IPS DF 4.7 (cell line): ENCODE results near the gene CDYL2.

ENCODE experiments used
- DNase-seq: peaks from one replicate; pipeline ENCODE4 v3.0.0-alpha.2; 2013; ENCODE audit warnings: low spot score; ENCODE audit errors: extremely low read depth

CDYL2 gene

DNA sequence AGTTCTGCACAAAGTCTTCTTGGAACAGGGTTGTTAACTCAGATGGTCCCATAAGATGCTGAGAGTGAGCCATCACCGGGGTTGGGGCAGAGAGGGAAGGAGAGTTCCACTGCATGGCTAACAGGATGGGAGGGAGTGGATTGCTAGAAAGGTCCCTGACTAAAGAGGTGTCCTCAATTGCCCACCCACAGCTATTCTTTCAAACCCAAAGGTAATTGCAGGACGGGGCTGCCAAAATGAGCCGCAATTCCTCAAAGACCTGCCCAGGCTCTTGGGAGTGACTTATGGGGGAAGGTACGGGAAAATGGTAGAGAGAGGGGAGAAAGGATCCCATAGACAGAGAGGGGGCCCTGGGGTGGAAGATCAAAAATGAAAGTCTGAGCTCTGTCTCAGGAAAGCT lies 203.2 kb downstream of the CDYL2 start:
- no peak for DNase-seq

DNA sequence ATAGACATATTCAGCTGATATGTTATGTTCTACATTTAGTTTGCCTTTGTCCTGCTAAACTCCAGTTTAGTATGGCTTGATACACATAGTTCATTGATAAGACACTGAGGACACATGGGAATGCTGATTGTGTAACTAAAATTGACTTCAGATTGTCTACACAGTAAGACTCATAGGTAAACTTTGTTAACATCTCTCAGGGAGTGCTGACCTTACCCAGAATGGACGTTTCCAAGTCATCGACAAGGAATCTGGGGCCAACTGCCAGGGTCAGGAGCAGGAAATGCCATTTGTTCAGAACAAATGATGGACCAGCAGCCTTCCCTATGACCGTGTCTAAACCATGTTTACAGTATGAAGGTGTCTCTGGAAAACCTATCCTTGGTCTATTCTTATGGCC lies 204.9 kb downstream of the CDYL2 start:
- DNase-seq = no peak

DNA sequence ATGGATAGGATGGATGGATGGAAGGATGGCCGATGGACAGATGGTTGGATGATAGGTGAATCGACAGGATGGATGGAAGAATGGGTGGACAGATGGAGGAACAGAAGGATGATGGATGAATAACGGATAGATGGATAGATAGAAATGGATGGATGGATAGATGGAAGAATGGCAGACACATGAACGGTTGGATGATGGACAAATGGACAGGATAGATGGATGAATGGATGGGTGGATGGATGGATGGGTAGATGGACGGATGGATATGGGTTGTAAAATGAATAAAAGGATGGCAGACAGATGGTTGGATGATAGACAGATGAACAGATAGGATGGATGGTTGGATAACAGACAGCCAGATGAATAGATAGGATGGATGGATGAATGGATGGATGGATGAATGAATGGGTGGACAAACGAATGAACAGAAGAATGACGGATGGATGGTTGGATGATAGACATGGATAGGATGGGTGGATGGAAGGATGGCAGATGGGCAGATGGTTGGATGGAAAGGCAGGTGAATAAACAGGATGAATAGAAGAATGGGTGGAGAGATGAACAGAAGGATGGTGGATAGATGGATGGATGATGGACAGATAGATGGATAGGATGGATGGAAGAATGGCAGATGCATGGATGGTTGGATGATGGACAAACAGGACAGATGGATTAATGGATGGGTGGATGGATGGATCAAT lies 207.7 kb downstream of the CDYL2 start:
- no peak for DNase-seq

- no peak for DNase-seq
Observed at GRCh38 chr16:80594756-80595155, 209.6 kb downstream of the CDYL2 start.

GRCh38 chr16:80592273-80592672 lies 212.1 kb downstream of the CDYL2 start:
- no peak for DNase-seq

GRCh38 chr16:80591071-80591915 lies 213.1 kb downstream of the CDYL2 start:
- DNase-seq = no peak

DNA sequence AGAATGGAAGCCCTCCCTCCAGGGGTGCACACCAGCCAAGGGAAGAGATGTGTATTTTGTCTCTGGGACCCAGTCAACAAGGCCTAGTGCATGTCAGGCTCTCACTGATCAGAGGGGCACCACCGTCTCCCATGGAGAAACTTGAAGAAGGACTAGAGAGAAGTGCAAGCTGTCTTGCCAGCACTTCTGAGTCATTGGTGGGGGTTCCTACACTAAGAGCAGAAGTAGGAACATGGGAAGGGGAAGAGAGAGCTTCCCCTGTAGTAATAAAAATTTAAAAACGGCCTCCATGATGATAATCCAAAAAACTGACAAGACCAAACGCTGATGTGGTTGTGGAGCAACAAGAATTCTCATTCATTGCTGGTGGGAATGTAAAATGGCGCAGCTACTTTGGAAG lies 217.3 kb downstream of the CDYL2 start:
- no peak for DNase-seq

DNA sequence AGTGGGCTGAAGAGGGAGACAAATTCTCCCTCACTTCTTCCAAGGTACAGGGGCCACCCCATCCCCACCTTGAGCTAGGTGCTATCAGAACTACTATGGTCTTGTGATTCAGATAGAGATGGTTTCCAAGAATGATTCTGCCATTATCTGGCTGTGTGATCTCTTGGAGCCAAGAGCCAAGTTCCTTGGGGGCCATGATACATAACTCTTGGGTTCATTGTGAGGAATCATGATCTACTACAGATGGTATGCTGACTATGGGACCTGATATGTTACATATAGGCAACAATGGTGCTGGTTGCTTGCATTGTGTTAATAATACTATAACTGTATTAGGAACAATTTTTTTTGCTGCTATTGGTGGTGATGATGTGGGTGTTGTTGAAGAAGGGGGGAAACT lies 217.9 kb downstream of the CDYL2 start:
- DNase-seq = no peak

DNA sequence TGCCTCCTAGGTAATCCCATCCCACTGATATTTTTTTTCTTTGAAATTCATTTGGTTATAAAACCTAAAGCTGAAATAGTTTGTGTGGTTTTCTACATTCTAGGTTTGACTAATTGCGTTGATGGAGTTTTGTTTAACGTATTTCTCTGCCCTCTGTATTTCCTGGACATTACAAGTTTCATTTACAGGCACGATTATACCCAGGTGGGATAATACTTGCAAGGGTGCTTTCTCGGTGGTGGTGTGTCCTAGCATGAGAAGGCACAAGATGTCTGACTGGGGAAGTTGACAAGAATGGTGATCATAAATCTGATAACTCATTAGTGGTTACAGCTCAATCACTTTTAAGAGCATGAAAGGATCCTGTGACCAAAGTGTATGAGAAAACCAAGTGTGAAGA lies 218.6 kb downstream of the CDYL2 start:
- no peak for DNase-seq

DNA sequence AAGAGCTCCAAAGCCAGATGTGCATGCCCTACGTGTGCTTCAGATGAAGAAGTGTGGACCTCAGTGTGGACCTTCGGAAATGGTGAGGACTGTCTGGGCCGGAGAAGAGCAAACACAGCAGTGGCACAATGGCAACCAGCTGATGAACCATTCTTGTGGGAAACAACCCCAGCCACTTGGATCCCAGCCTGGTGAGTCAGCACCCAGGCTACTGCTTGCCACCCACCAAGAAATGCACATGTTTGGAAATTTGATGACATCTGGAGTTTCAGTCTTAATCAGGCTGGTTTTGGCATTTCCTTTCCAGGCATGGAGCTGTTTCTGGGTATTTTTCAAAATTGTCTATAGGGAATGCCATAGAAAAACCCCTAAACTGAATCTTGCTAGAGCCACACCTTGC lies 220.9 kb downstream of the CDYL2 start:
- DNase-seq = no peak

- DNase-seq = no peak
Observed at GRCh38 chr16:80580109-80580832, 224.1 kb downstream of the CDYL2 start.

DNA sequence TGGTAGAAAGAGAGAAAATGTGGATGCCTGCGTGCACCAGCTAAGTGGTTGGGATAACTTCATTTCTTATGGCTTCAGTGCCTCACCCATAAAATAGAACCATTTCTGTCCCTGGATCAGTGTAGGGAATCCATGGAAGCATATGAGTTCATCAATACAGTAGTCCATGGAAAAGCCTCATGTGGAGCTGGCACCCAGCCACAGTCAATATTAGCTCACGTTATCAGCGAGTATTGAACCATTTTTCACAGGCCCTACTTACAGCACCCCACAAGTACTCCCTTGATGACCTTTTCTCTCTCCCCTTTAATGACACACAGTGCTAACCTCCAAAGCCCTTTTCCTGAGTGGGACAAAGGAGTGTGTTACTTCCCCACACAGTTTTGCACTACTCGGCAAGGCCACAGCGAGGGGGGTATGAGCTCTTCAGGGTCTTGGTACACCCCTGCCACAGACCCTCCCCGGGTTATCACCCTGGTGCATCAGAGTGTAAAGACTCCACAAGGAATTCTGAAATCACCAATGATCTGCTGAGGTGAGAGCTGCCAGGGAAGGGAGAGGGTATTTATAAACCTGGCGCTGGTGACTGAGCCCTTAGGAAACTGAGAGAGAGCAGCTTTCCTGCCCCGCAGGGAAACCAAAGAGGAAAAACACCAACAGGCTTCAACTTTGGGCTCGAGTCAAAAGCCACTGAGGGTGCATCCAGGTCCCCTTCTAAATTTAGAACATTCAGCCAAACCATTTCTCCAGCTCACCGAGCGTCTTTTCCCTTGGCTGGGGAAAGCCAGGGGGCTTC lies 226.7 kb downstream of the CDYL2 start:
- DNase-seq = no peak

DNA sequence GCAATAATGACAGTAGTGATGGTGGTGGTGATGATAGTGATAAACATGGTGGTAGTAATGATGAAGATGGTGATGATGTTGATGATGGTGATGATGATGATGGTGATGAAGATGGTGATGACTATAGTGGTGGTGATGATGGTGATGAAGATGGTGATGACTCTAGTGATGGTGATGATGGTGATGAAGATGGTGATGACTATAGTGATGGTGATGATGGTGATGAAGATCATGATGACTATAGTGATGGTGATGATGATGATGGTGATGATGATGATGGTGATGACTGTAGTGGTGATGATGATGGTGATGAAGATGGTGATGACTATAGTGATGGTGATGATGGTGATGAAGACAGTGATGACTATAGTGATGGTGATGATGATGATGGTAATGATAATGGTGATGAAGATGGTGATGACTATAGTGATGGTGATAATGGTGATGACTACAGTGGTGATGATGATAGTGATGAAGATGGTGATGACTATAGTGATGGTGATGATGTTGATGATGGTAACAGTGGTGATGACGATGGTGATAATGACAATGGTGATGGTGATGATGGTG lies 228.0 kb downstream of the CDYL2 start:
- no peak for DNase-seq

DNA sequence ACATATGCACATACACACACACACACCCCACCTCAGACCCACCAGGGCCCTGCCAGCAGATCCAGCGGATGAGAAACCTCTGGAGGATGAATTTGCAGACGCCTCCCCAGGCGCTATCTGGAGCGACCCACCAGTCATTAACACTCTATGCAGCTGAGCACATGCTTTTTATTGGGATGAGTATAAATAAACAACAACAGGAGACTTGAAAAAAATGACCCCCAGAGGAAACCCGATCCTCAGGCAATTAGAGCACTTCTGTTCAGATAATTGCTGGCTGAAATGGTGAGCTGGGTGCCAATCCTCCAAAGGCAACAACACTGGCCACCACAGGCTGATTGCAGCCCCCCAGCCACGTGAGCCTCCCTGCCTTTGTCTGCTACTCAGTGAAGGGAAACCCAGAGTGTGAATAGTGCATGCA lies 230.7 kb downstream of the CDYL2 start:
- no peak for DNase-seq

GRCh38 chr16:80570106-80570478 lies 234.3 kb downstream of the CDYL2 start:
- no peak for DNase-seq

DNA sequence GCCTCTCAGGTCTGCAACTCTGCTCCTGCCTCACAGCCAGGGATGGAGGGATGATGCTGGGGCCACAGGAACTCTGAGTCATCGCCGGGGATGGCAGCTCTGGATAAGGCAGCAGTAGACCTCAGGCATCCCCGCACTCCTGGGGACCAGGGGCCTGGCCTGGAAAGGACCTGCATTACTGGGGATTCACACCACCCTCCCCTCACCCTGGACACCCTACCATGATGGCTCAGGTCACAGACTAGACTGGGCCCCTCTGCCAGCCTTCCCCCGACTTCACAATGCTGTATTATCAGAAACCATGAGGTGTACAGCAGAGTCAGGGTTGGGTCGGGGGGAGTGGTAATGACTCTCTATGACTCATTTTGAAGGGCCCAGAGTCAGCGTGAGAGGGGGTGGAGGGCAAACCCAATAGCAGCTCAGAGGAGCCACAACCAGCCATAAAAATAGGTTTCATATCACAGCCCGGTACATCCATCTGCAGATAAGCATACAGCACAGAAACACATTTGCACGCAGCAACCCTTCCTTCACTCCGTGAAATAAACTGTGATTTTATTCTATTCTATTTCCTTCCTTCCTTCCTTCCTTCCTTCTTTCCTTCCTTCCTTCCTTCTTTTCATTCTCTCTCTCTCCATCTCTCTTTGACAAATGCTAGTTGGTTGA lies 234.8 kb downstream of the CDYL2 start:
- DNase-seq = no peak

DNA sequence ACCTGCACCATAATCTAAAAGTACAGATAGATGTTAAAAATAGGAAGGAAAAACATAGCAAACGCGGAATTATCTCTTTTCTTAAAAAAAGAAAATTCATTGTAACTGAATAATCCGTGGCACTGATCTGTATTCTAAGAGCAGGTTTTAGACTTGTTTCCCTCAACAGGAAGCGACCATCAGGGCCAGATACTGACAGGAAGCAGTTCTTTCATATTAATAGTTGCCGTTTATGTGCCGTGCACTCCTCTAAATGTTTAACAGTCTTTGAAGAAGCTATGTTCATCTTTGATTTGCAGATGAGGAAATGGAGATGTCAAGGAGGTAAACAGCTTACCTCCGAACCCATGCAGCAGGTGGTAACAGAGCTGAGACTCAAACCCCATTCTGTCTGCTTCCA lies 240.0 kb downstream of the CDYL2 start:
- DNase-seq = no peak

- DNase-seq = no peak
Observed at GRCh38 chr16:80563066-80563465, 241.3 kb downstream of the CDYL2 start.

- no peak for DNase-seq
Observed at GRCh38 chr16:80559369-80559768, 245.0 kb downstream of the CDYL2 start.

GRCh38 chr16:80557037-80557436 lies 247.4 kb downstream of the CDYL2 start:
- DNase-seq = no peak

- no peak for DNase-seq
Observed at GRCh38 chr16:80556481-80556880, 247.9 kb downstream of the CDYL2 start.
